Endothelial cell of umbilical vein (primary cell): ENCODE data around the gene ASGR1.

Experiments used
- CTCF ChIP-seq, 2 donors: IDR thresholded peaks; 1 replicate in 1 of 2; 2 replicates in 1 of 2; pipeline ENCODE4 v1.5.1; 2011; ENCODE audit warnings: low read length in 2 of 2, mild to moderate bottlenecking in 2 of 2, moderate library complexity in 2 of 2, control low read depth in 1 of 2, inconsistent platforms in 1 of 2, low read depth in 1 of 2; ENCODE audit not compliant: insufficient read depth in 1 of 2; ENCODE audit errors: extremely low read depth in 1 of 2
- FOS ChIP-seq: IDR thresholded peaks from 2 replicates; pipeline ENCODE4 v1.6.1; 2011; ENCODE audit warnings: mild to moderate bottlenecking, low read length, moderate library complexity, borderline replicate concordance; ENCODE audit not compliant: insufficient read depth
- POLR2A ChIP-seq: IDR thresholded peaks from 2 replicates; pipeline ENCODE4 v1.6.1; 2012; ENCODE audit warnings: low read depth, mild to moderate bottlenecking, control low read depth, low read length
- POLR2AphosphoS5 ChIP-seq: IDR thresholded peaks from 2 replicates; pipeline ENCODE4 v1.6.1; 2012; ENCODE audit warnings: low read depth, mild to moderate bottlenecking, control low read depth, low read length, moderate library complexity; ENCODE audit not compliant: insufficient read depth

- TF ChIP-seq POLR2AphosphoS5 (no peak), CTCF (IDR thresholded peaks at IDR 0.05; ENCODE audit: extremely low read depth in 1 of 2, insufficient read depth in 1 of 2, low read depth in 1 of 2, low read length in 2 of 2) (no peak), POLR2A (no peak), FOS (no peak)
Observed at GRCh38 chr17:7226721-7227710, 47.8 kb upstream of the ASGR1 start.
